Measurements from ENCODE around the gene P2RX5. TPM values are rescaled to one million over a fixed set of nuclear protein-coding genes. Genes with fewer than 3 reads are reported as not detected.
"Not testable (repeated sequence)": the region's sequence is repeated elsewhere in the genome, so short reads cannot be mapped to it uniquely, and the experiment has no call there.

Gene P2RX5
- total RNA-seq, 4 donors from 2014 or later, result 0.49 to 0.56 TPM; not detected in 2

GRCh38 chr17:3710951-3711383, 15.0 kb upstream of the P2RX5 start:
- WGBS, result 57% methylated on average over 5 of the region's 5 CpGs
- TF ChIP-seq POLR2AphosphoS5 (IDR thresholded peaks at IDR 0.05) (no peak), POLR2A (IDR thresholded peaks at IDR 0.05) (no peak), EP300 (IDR thresholded peaks at IDR 0.05) (no peak)
- TF ChIP-seq, protein P1, sequence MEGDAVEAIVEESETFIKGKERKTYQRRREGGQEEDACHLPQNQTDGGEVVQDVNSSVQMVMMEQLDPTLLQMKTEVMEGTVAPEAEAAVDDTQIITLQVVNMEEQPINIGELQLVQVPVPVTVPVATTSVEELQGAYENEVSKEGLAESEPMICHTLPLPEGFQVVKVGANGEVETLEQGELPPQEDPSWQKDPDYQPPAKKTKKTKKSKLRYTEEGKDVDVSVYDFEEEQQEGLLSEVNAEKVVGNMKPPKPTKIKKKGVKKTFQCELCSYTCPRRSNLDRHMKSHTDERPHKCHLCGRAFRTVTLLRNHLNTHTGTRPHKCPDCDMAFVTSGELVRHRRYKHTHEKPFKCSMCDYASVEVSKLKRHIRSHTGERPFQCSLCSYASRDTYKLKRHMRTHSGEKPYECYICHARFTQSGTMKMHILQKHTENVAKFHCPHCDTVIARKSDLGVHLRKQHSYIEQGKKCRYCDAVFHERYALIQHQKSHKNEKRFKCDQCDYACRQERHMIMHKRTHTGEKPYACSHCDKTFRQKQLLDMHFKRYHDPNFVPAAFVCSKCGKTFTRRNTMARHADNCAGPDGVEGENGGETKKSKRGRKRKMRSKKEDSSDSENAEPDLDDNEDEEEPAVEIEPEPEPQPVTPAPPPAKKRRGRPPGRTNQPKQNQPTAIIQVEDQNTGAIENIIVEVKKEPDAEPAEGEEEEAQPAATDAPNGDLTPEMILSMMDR (IDR thresholded peaks at IDR 0.05), result no peak
- H3K27ac ChIP-seq, result no peak overlapping the region
- no peak overlapping the region for H3K4me3 ChIP-seq
- no peaks in the 10 kb centered on the region for H3K27me3 ChIP-seq
- no peaks in the 10 kb centered on the region for H3K9me3 ChIP-seq
- H3K4me1 ChIP-seq, result no peaks in the 10 kb centered on the region
- DNase-seq (ENCODE audit: low spot score in 2 of 2), result no peak
- peaks cover 42% of the 10 kb centered on the region for H3K36me3 ChIP-seq

DNA sequence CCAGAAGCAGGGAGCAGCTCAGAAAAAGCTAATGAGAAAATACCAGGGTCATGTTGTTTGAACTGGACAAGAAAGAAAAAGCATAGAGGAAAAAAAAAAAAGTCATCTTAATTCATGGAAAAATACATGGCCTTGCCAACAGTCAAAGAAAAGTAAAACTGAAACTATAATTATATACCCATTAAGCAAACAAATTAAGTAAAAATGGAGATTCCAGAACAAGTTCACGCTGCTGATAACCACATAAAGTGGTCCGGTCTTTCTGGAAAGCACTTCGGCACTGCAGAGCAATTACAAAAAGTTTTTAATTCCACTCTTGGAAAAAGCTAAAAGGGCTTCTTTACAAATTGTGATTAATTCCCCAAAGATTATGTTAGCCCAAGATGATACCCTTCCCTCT, 12.4 kb upstream of the P2RX5 start:
- no peak for DNase-seq (ENCODE audit: low spot score in 2 of 2)
- Histone ChIP-seq H3K27me3 (no peaks in the 10 kb centered on the region), H3K4me1 (no peaks in the 10 kb centered on the region), H3K36me3 (peaks cover 16% of the 10 kb centered on the region), H3K9me3 (no peaks in the 10 kb centered on the region), H3K4me3 (no peak overlapping the region), H3K27ac (no peak overlapping the region)
- TF ChIP-seq, protein P1 (IDR thresholded peaks at IDR 0.05), result no peak
- TF ChIP-seq EP300 (IDR thresholded peaks at IDR 0.05) (no peak), POLR2AphosphoS5 (IDR thresholded peaks at IDR 0.05) (no peak), POLR2A (IDR thresholded peaks at IDR 0.05) (no peak)
- 65% methylated on average over 3 of the region's 3 CpGs for WGBS

DNA sequence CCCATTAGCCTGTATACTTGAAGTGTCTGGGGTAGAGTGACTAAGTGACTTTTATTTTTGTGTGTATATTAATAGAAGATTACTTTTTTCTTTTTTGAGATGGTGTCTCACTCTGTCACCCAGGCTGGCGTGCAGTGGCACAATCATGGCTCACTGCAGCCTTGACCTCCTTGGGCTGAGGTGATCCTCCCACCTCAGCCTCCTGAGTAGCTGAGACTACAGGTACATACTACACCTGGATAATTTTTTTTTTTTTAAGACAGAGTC, 9.7 kb upstream of the P2RX5 start:
- DNase-seq (ENCODE audit: low spot score in 2 of 2); H3K4me1 ChIP-seq; H3K27ac ChIP-seq; H3K9me3 ChIP-seq; H3K36me3 ChIP-seq; H3K27me3 ChIP-seq; H3K4me3 ChIP-seq: not testable (repeated sequence)
- 88% methylated on average over 1 of the region's 1 CpG for WGBS

DNA sequence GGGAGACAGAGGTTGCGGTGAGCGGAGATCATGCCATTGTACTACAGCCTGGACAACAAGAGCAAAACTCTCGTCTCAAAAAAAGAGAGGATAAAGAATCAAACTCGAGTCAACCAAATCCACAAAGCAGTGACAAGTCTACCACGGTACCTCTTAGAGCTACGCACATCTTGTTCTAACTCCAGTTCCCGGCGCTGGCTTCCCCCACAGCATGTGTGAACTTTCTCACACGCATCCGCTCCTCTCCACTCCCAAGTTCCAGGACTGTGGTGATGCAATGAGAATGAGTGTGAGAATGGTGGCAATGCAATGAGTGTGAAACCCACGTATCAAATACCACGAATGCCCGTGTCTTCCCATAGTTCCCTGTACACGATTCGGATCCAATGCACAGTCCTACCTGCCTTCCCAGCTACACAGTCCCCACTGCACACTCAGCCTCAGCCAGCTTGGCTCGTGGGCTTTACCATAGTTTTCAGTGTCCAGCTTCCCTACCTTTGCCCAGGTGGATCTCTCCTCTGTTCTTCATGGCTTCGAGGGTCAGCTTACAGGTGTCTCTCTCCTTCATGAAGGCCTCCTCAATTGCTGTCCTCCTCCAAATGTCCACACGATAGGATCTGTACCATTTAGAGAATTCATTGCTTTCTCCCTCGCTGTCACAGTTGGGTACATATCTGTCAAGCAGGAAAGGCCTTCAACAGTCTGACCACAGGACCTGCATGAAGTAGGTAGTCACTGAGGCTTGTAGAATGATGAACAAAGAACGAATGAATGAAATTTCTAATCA, 9.2 kb upstream of the P2RX5 start:
- TF ChIP-seq POLR2A (IDR thresholded peaks at IDR 0.05) (no peak), POLR2AphosphoS5 (IDR thresholded peaks at IDR 0.05) (no peak), EP300 (IDR thresholded peaks at IDR 0.05) (no peak)
- H3K4me1 ChIP-seq, result no peaks in the 10 kb centered on the region
- 83% methylated on average over 19 of the region's 20 CpGs for WGBS

GRCh38 chr17:3702041-3702539, 6.1 kb upstream of the P2RX5 start:
- not testable (repeated sequence) for H3K27ac ChIP-seq; H3K4me1 ChIP-seq; H3K9me3 ChIP-seq; H3K36me3 ChIP-seq; DNase-seq (ENCODE audit: low spot score in 2 of 2); H3K4me3 ChIP-seq
- 89% methylated on average over 7 of the region's 7 CpGs for WGBS
- H3K27me3 ChIP-seq, result peaks cover 14% of the 10 kb centered on the region

More for the DNA sequence above, 9.2 kb upstream of the P2RX5 start:
- no peak for DNase-seq (ENCODE audit: low spot score in 2 of 2)
- Histone ChIP-seq H3K27ac (no peak overlapping the region), H3K9me3 (no peaks in the 10 kb centered on the region), H3K36me3 (no peaks in the 10 kb centered on the region), H3K4me3 (no peak overlapping the region), H3K27me3 (no peaks in the 10 kb centered on the region)

GRCh38 chr17:3699951-3700350, 4.0 kb upstream of the P2RX5 start:
- WGBS, result 95% methylated on average over 4 of the region's 4 CpGs
- Histone ChIP-seq H3K36me3 (no peaks in the 10 kb centered on the region), H3K4me1 (peaks cover 16% of the 10 kb centered on the region), H3K27me3 (peaks cover 36% of the 10 kb centered on the region), H3K27ac (no peak overlapping the region), H3K4me3 (no peak overlapping the region), H3K9me3 (peaks cover 4% of the 10 kb centered on the region)
- DNase-seq (ENCODE audit: low spot score in 2 of 2), result no peak
- TF ChIP-seq, protein P1 (IDR thresholded peaks at IDR 0.05), result no peak
- TF ChIP-seq EP300 (IDR thresholded peaks at IDR 0.05) (no peak), POLR2A (IDR thresholded peaks at IDR 0.05) (no peak), POLR2AphosphoS5 (IDR thresholded peaks at IDR 0.05) (no peak)

DNA sequence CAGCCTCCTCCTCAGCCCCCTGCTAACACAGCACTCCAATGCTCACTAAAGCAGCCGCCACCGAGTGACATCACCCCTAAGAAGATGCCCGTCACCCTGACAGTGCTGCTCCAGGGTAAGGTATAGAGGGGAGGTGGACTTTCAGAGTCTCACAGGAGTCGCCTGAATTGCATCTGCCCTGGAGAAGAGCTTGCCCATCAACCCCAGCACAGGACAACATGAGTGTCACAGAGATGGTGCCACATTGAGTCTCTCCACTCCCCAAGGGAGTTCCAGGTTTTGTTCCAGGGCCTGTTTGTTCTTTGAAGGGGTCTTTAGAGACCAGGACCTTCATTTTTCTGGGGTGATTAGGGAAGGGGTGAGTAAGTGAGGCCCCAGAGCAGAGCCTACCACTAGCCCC, 2.2 kb upstream of the P2RX5 start:
- 95% methylated on average over 3 of the region's 4 CpGs for WGBS
- H3K9me3 ChIP-seq, result peaks cover 4% of the 10 kb centered on the region
- peaks cover 20% of the 10 kb centered on the region for H3K4me1 ChIP-seq
- peaks cover 54% of the 10 kb centered on the region for H3K27me3 ChIP-seq
- TF ChIP-seq POLR2AphosphoS5 (IDR thresholded peaks at IDR 0.05) (no peak), POLR2A (IDR thresholded peaks at IDR 0.05) (no peak), EP300 (IDR thresholded peaks at IDR 0.05) (no peak)
- TF ChIP-seq, protein P1 (IDR thresholded peaks at IDR 0.05), result no peak
- no peaks in the 10 kb centered on the region for H3K36me3 ChIP-seq
- H3K4me3 ChIP-seq, result no peak overlapping the region
- H3K27ac ChIP-seq, result no peak overlapping the region
- DNase-seq (ENCODE audit: low spot score in 2 of 2), result no peak

Measured in suprapubic skin (tissue), 4 donors.